H9 (cell line): ENCODE measurements around the gene PROSER3. TPM values are rescaled to one million over a fixed set of nuclear protein-coding genes. Genes with fewer than 3 reads are reported as not detected.
A peak's percentile ranks its signal among the peaks of the same experiment; 100 is the strongest.

Experiments used
- DNase-seq: peaks from one replicate; pipeline ENCODE4 v3.0.0-alpha.2; 2017
- H2AFZ ChIP-seq: one replicate; pipeline ENCODE4 v1.6.1; 2013; ENCODE audit warnings: mild to moderate bottlenecking, low read length, control low read depth, moderate library complexity
- H2AK5ac ChIP-seq: 2 replicates; pipeline ENCODE4 v1.6.1; 2013; ENCODE audit warnings: low read length, control low read depth, mixed read lengths; ENCODE audit not compliant: insufficient read length
- H2BK120ac ChIP-seq: one replicate; pipeline ENCODE4 v1.6.1; 2013; ENCODE audit warnings: low read depth, mild to moderate bottlenecking, low read length, control low read depth, inconsistent platforms; ENCODE audit not compliant: poor library complexity, severe bottlenecking
- H2BK12ac ChIP-seq: 2 replicates; pipeline ENCODE4 v1.6.1; 2013; ENCODE audit warnings: low read length, control low read depth, mixed read lengths, low read depth; ENCODE audit not compliant: insufficient read length
- H2BK15ac ChIP-seq: 2 replicates; pipeline ENCODE4 v1.6.1; 2013; ENCODE audit warnings: low read depth, low read length, control low read depth
- H2BK20ac ChIP-seq: one replicate; pipeline ENCODE4 v1.6.1; 2013; ENCODE audit warnings: low read depth, mild to moderate bottlenecking, low read length, control low read depth, inconsistent platforms; ENCODE audit not compliant: poor library complexity, severe bottlenecking
- H2BK5ac ChIP-seq: 2 replicates; pipeline ENCODE4 v1.6.1; 2013; ENCODE audit warnings: low read length, control low read depth, mixed read lengths; ENCODE audit not compliant: insufficient read length
- H3K14ac ChIP-seq: 2 replicates; pipeline ENCODE4 v1.6.1; 2013; ENCODE audit warnings: low read length, control low read depth; ENCODE audit not compliant: insufficient read depth
- H3K18ac ChIP-seq: 2 replicates; pipeline ENCODE4 v1.6.1; 2013; ENCODE audit warnings: low read depth, mild to moderate bottlenecking, mixed read lengths, low read length, control low read depth; ENCODE audit not compliant: insufficient read length
- H3K23ac ChIP-seq: 2 replicates; pipeline ENCODE4 v1.6.1; 2013; ENCODE audit warnings: low read length, control low read depth, mixed read lengths, low read depth; ENCODE audit not compliant: insufficient read length
- H3K23me2 ChIP-seq: 2 replicates; pipeline ENCODE4 v1.6.1; 2013; ENCODE audit warnings: low read depth, mild to moderate bottlenecking, mixed read lengths, low read length, control low read depth; ENCODE audit not compliant: insufficient read length, poor library complexity, severe bottlenecking
- H3K27ac ChIP-seq: 2 replicates; pipeline ENCODE4 v1.5.1; 2013; ENCODE audit warnings: low read length, control low read depth, mixed read lengths, low read depth; ENCODE audit not compliant: insufficient read length
- H3K27me3 ChIP-seq: 2 replicates; pipeline ENCODE4 v1.6.1; 2013; ENCODE audit warnings: low read length, control low read depth, inconsistent platforms; ENCODE audit not compliant: insufficient read depth
- H3K4ac ChIP-seq: 2 replicates; pipeline ENCODE4 v1.6.1; 2013; ENCODE audit warnings: low read depth, mild to moderate bottlenecking, control low read depth, inconsistent platforms, low read length, moderate library complexity
- H3K4me1 ChIP-seq: 2 replicates; pipeline ENCODE4 v1.6.1; 2013; ENCODE audit warnings: low read length, control low read depth, inconsistent platforms; ENCODE audit not compliant: insufficient read depth
- H3K4me2 ChIP-seq: 2 replicates; pipeline ENCODE4 v1.6.1; 2013; ENCODE audit warnings: low read length, control low read depth, mixed read lengths; ENCODE audit not compliant: insufficient read length, insufficient read depth
- H3K56ac ChIP-seq: 2 replicates; pipeline ENCODE4 v1.6.1; 2013; ENCODE audit warnings: low read depth, mild to moderate bottlenecking, mixed read lengths, low read length, control low read depth; ENCODE audit not compliant: insufficient read length
- H3K79me1 ChIP-seq: 2 replicates; pipeline ENCODE4 v1.6.1; 2013; ENCODE audit warnings: low read depth, mild to moderate bottlenecking, moderate library complexity, low read length, control low read depth, inconsistent platforms; ENCODE audit not compliant: insufficient read depth, poor library complexity, severe bottlenecking
- H3K79me2 ChIP-seq: 2 replicates; pipeline ENCODE4 v1.6.1; 2013; ENCODE audit warnings: low read length, control low read depth, inconsistent platforms; ENCODE audit not compliant: insufficient read depth
- H3K9ac ChIP-seq: 2 replicates; pipeline ENCODE4 v1.6.1; 2013; ENCODE audit warnings: low read length, control low read depth, mixed read lengths; ENCODE audit not compliant: insufficient read length; ENCODE audit errors: extremely low read depth
- H3K9me3 ChIP-seq: one replicate; pipeline ENCODE4 v1.6.1; 2013; ENCODE audit warnings: low read depth, low read length, inconsistent platforms; ENCODE audit not compliant: control insufficient read depth
- H3T11ph ChIP-seq: one replicate; pipeline ENCODE4 v1.6.1; 2013; ENCODE audit warnings: mild to moderate bottlenecking, low read length, control low read depth, inconsistent platforms
- H4K20me1 ChIP-seq: one replicate; pipeline ENCODE4 v1.6.1; 2013; ENCODE audit not compliant: control insufficient read depth, insufficient read length, insufficient read depth
- H4K5ac ChIP-seq: 2 replicates; pipeline ENCODE4 v1.6.1; 2013; ENCODE audit warnings: low read depth, mild to moderate bottlenecking, mixed read lengths, low read length, control low read depth; ENCODE audit not compliant: insufficient read length
- H4K8ac ChIP-seq: replicated peaks from 2 replicates; pipeline ENCODE4 v1.6.1; 2013; ENCODE audit warnings: low read length, control low read depth, mixed read lengths, low read depth; ENCODE audit not compliant: insufficient read length
- H4K91ac ChIP-seq: 2 replicates; pipeline ENCODE4 v1.6.1; 2013; ENCODE audit warnings: low read depth, mild to moderate bottlenecking, moderate library complexity, mixed read lengths, low read length, control low read depth; ENCODE audit not compliant: insufficient read length
- H3K27ac Mint-ChIP-seq, 3 experiments: 2 replicates in 2 of 3; 3 replicates in 1 of 3; pipeline ENCODE4 v1.8.0; 2020 to 2021; ENCODE audit warnings: mixed read lengths in 3 of 3, mild to moderate bottlenecking in 1 of 3, moderate library complexity in 1 of 3
- H3K27me3 Mint-ChIP-seq: 2 replicates; pipeline ENCODE4 v1.8.0; 2021; ENCODE audit warnings: low read depth, mild to moderate bottlenecking, moderate library complexity, mixed read lengths
- H3K36me3 Mint-ChIP-seq, 3 experiments: 2 replicates in 2 of 3; 3 replicates in 1 of 3; pipeline ENCODE4 v1.8.0; 2020 to 2021; ENCODE audit warnings: low read depth in 3 of 3, mixed read lengths in 3 of 3; ENCODE audit not compliant: insufficient read depth in 1 of 3
- H3K4me1 Mint-ChIP-seq, 2 experiments: 2 replicates each; pipeline ENCODE4 v1.8.0; 2020; ENCODE audit warnings: mixed read lengths in 2 of 2
- H3K4me3 Mint-ChIP-seq, 2 experiments: 2 replicates in 1 of 2; 3 replicates in 1 of 2; pipeline ENCODE4 v1.8.0; 2020 to 2021; ENCODE audit warnings: mild to moderate bottlenecking in 2 of 2, mixed read lengths in 2 of 2, moderate library complexity in 1 of 2
- H3K9me3 Mint-ChIP-seq, 2 experiments: 2 replicates in 1 of 2; 3 replicates in 1 of 2; pipeline ENCODE4 v1.8.0; 2020; ENCODE audit warnings: mild to moderate bottlenecking in 2 of 2, mixed read lengths in 2 of 2, moderate library complexity in 1 of 2
- WGBS: extraction: QIAGEN DNeasy Blood & Tissue Kit; methylation state at CpG from one replicate; pipeline ENCODE4 v1.1.7; 2013; ENCODE audit warnings: missing lambda C conversion rate, low lambda C conversion rate, mixed read lengths; ENCODE audit not compliant: insufficient read length; ENCODE audit errors: extremely low coverage; 5-methylcytosine and 5-hydroxymethylcytosine counted together
- total RNA-seq: library from RNA; stranded (reverse); gene quantifications from 2 replicates; pipeline ENCODE4 v1.2.1, GENCODE V29; 2021
- TF ChIP-seq, protein P1 (sequence below): fragments of 200-600 bp; sonication (generic); conservative IDR thresholded peaks from 3 replicates; pipeline ENCODE4 v1.8.0; 2021; ENCODE audit warnings: antibody characterized with exemption, mild to moderate bottlenecking

PROSER3 gene
- total RNA-seq, 1 experiment from 2014 or later: 29.1 TPM

DNA sequence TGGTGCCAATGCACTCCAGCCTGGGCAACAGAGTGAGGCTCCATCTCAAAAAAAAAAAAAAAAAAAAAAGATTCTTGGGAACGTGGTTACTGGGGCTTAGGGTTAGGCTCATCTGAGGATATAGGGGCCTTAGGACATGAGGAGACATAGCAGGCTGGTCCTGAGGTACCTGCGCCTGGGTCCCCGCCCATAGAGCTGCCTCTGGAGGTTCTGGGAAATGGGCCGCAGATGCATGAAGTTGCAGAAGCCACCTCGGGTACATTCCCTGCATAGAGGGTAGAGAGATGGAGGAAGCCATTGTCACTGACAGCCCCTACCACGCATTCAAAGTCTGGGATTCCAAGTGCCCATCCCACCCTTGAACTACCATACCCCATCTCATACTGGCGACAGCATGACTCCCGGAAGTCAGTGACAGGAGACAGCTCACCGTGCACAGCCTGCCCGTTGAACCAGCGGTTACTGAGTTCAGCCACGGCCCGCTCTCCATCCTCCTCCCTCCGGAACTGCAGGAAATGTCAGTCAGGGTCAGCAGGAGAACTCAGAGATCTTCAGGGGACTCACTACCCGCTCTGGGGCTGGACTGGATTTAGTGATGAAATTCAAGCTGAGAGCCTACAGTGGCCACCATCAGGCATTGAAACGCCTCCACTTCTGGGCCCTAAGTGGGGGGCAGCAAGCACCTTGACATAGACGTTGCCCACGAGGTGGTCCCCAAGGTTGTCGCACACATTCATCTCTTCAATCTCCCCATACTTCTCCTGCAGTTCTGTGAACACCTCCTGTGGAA, 14.1 kb upstream of the PROSER3 start:
- no peak overlapping the region for H2BK15ac ChIP-seq
- H3K79me1 ChIP-seq: peaks cover 3% of the 10 kb centered on the region
- H3K56ac ChIP-seq: no peak overlapping the region
- H4K5ac ChIP-seq: no peak overlapping the region
- H3K9ac ChIP-seq: no peak overlapping the region
- H3K23ac ChIP-seq: no peak overlapping the region
- no peaks in the 10 kb centered on the region for H3K9me3 ChIP-seq
- H4K8ac ChIP-seq: no peak overlapping the region
- H4K20me1 ChIP-seq: no peaks in the 10 kb centered on the region
- peaks cover 23 to 38% of the 10 kb centered on the region in 2 experiments for H3K4me1 Mint-ChIP-seq
- H2AK5ac ChIP-seq: no peak overlapping the region
- H3K9me3 Mint-ChIP-seq: no peaks in the 10 kb centered on the region
- TF ChIP-seq, protein P1, sequence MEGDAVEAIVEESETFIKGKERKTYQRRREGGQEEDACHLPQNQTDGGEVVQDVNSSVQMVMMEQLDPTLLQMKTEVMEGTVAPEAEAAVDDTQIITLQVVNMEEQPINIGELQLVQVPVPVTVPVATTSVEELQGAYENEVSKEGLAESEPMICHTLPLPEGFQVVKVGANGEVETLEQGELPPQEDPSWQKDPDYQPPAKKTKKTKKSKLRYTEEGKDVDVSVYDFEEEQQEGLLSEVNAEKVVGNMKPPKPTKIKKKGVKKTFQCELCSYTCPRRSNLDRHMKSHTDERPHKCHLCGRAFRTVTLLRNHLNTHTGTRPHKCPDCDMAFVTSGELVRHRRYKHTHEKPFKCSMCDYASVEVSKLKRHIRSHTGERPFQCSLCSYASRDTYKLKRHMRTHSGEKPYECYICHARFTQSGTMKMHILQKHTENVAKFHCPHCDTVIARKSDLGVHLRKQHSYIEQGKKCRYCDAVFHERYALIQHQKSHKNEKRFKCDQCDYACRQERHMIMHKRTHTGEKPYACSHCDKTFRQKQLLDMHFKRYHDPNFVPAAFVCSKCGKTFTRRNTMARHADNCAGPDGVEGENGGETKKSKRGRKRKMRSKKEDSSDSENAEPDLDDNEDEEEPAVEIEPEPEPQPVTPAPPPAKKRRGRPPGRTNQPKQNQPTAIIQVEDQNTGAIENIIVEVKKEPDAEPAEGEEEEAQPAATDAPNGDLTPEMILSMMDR: no peak
- H2BK20ac ChIP-seq: no peak overlapping the region
- no peaks in the 10 kb centered on the region for H3K27me3 ChIP-seq
- no peak overlapping the region for H3K4ac ChIP-seq
- no peak overlapping the region for H2BK120ac ChIP-seq
- H3K4me2 ChIP-seq: peak overlapping the region; percentile 84
- H3K27me3 Mint-ChIP-seq: no peaks in the 10 kb centered on the region
- H3K79me2 ChIP-seq: no peaks in the 10 kb centered on the region
- no peak overlapping the region for H3T11ph ChIP-seq
- peak overlapping the region; percentile 96 for H3K4me3 Mint-ChIP-seq
- no peak overlapping the region for H3K18ac ChIP-seq
- no peak overlapping the region for H3K14ac ChIP-seq
- H3K36me3 Mint-ChIP-seq: peaks cover 4 to 18% (median 5%) of the 10 kb centered on the region in 3 experiments; a peak in 5 of 7 replicates
- no peak overlapping the region for H4K91ac ChIP-seq
- H3K27ac ChIP-seq: no peak overlapping the region
- no peak overlapping the region for H2BK5ac ChIP-seq
- no peak for DNase-seq
- no peak overlapping the region for H2AFZ ChIP-seq
- H3K27ac Mint-ChIP-seq: peak overlapping the region; percentile 65 to 100 (median 98); a peak in 3 of 7 replicates
- H2BK12ac ChIP-seq: no peak overlapping the region
- H3K23me2 ChIP-seq: peaks cover 21% of the 10 kb centered on the region
- peaks cover 4% of the 10 kb centered on the region; the same call in 1 of the 2 replicates for H3K4me1 ChIP-seq
- WGBS: no CpG with 5 or more reads among the region's 19 CpGs
